Skin of body (tissue), 2 donors: ENCODE results near the gene KCNQ1. TPM values are rescaled to one million over a fixed set of nuclear protein-coding genes. Genes with fewer than 3 reads are reported as not detected.

Source experiments
- DNase-seq: peaks from one replicate; lab custom pipeline; 2025; lab: John Stamatoyannopoulos, UW
- total RNA-seq: library from RNA; depleted of rRNA; stranded (reverse); fragments of >200 nt; gene quantifications from one replicate; pipeline ENCODE4 v1.2.3, GENCODE V29; 2014

Gene KCNQ1
- total RNA-seq, 1 donor from 2014 or later = 1.3 TPM

- DNase-seq = no peak
These were observed 248.8 kb downstream of the KCNQ1 start for GRCh38 chr11:2693271-2694261.

GRCh38 chr11:2694495-2694894 lies 249.7 kb downstream of the KCNQ1 start:
- DNase-seq = no peak

DNA sequence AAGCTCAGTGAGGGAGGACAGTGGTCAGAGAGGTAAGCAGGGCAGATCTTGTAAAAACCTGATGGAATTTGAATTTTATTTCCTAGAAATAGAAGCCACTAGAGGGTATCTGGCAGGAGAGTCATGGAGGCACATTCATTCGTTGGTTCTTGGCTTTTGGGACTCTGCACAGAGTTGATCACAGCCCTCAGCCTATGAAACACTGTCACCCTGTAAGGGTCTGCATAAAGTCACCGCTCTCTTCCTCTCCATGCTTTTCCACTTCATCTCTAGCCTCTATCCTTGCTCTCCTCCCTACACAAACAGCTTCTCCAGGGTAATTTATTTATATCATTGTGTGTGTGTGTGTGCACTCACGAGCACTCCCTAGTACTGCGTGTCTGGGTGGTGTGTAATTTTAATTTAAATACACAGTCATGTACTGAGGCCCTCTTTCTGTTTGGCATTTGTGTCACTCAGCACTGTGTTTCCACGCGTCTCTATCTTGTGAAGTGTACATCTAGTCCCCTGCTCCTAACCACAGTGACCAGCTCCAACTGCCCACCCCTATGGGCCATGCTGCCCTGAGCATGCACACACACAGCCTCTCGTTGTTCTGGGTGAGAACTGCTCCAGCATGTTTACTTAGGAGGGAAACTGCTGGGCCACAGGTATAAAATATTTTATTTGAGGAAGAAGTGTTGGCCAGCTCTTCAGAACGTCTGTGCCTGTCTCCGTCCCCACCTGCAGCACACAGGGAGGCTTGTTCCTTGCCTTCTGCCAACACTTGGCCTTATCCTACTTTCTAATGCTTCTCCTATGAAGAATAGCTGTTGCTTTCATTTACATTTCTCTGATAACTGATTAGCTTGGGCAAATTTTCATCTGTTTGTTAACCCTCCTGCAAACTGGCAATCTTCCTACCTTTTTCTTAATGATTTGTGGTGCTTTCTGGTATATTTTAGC lies 250.5 kb downstream of the KCNQ1 start:
- DNase-seq = no peak

DNA sequence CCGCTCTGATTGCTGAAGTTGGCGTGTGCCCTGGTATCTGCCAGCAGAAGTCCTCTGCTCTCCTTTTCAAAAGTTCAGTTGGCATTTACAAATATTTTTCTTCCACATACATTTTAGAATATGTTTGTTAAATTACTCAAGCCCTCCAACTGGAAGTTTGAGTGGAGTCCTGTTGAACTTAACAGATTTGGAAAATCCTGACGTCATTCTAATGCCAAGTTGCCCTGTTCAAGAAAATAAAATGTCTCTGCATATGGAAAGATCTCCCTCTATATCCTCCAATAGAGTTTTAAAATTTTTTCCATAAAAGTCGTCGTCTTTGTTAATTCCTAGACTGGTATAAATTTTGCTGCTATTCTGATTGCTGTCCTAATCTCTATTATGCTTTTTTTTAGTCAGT lies 251.6 kb downstream of the KCNQ1 start:
- DNase-seq = no peak

DNA sequence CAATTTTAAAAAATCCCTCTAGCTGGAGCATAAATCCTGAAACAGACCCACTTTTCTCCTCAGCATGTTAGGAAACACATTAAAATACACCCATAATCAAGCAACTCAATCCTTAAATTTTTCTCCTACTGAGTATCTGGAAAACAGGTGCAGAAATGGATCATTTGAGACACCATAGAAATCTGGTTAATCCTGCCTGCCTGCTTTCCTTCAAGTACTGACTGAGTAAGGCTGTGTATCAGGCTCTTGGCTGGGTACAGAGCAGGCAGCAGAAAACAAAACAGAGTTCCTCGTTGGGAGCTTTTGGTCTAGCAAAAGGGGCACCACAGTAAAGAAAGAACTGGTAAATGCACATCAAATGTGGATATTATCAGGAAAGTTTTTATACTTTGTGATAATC lies 253.1 kb downstream of the KCNQ1 start:
- no peak for DNase-seq

DNA sequence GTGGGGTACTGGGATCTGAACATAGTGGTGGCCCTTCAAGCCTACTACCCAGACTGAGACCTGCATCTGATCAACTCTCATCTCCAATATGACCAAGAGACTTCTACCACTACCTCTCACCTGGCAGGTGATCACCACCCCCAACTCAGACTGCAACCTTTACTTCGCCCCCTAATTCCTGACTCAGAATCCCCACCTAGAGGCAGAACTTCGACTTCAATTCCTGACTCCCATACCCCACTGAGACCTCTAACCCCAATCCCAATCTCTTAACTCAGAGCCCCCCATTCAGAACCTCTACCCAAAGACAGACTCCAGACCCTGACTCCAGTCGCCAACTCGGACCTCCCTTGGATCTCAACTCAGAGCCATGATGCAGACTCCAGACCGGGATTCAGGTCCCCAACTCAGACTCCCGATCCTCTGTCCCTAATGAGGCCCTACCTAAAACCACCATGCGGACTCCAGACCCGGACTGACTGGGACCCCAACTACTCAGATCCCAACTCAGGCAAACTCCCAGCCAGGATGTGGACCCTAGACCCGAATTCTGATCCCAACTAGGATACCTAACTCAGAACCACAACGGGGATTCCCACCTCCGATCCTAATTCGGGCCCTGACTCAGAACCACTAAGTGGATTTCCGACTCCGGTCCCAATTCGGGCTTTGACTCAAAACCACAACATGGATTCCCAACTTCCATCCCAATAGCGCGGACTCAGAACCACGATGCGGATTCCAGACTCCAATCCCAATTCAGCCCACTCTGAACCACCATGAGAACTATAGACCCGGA lies 253.8 kb downstream of the KCNQ1 start:
- DNase-seq = no peak

GRCh38 chr11:2699185-2699530 lies 254.3 kb downstream of the KCNQ1 start:
- no peak for DNase-seq

GRCh38 chr11:2699531-2700414 lies 255.0 kb downstream of the KCNQ1 start, which contains the start of gene KCNQ1OT1:
TSS of gene KCNQ1OT1 (minus strand) at chr11:2699994.
- peak; percentile 90 for DNase-seq

- no peak for DNase-seq
These were observed 255.8 kb downstream of the KCNQ1 start for GRCh38 chr11:2700415-2701211.

GRCh38 chr11:2701230-2701629 lies 256.4 kb downstream of the KCNQ1 start:
- DNase-seq = no peak

DNA sequence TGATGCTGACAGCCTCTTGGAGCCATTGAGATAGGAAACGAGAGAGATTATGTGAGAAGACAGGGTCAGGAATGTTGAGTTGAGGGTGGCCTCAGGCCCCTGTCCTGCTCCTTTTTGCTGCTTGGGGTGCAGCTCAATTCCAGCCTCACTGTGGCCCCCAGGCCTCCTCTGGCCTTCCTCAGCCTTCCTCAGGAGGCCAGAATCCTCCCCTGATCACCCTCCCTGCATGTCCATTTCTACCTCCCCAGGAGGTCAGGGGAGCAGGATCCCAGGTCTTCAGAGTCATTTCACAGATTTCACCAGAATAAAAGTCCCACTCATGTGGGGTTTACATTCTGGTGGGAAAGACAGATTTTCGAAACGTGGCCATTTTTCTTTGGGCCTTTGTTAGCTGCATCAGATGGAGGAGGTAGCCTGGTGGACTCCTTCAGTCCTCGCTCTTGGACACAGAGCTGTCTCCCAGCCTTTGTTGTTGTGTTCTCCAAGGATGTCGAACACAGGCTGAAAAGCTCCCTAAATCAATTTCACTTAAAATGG lies 257.2 kb downstream of the KCNQ1 start:
- DNase-seq = no peak

- no peak for DNase-seq
These were observed 258.1 kb downstream of the KCNQ1 start for GRCh38 chr11:2702771-2703362.

GRCh38 chr11:2703363-2704141 lies 258.7 kb downstream of the KCNQ1 start:
- peak; percentile 68 for DNase-seq

DNA sequence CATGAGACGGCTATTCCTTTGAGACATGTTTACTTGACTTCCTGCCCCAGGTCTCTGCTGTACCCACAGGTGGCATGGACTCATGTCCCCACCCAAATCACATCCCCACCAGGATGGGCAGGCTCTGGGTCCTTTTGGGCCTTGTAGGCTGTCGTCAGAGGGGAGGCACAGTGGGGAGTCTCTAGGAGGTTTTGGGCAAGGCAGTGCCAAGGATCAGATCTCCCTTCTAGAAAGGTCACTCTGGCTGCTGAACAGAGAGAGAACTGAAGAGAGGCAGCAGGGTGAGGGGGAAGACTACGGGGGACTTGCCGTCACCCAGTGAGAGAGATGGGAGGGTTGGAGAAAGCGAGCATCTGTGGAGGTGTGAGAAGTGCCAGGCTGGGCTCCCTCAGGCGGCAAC lies 259.5 kb downstream of the KCNQ1 start:
- no peak for DNase-seq

DNA sequence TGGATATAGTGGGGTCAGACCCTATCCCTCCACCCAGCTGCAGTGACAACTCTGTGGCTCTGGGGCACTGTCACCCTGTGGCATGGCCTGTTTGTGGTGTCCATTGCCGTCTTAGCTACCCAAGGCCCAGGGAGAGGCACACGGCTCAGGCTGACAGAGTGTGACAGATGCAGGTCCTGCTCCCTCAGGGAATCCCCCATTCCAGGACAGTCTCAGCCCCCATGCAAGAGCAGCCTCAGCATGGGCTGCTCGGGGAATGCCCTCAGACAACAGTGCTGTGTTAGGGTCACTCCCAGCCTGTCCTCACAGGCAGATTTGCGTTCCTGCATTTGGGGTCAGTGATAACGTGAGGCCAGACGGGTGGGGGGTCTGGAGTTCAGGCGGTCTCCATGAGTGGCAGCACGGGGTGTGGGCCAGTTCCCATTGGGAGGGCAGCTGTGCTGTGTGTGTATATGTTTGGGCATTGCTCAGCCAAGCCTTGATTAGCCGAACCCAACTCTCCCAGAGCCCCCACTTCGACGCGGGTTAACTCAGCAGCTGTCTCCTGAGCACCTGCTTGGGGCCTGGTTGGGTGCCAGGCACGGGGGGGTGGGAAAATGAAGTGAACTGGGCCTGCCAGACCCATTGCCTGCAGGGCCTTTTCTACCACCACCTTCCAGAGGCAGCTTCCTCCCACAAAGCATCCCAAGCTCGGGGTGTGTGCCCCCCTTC lies 260.2 kb downstream of the KCNQ1 start:
- no peak for DNase-seq

DNA sequence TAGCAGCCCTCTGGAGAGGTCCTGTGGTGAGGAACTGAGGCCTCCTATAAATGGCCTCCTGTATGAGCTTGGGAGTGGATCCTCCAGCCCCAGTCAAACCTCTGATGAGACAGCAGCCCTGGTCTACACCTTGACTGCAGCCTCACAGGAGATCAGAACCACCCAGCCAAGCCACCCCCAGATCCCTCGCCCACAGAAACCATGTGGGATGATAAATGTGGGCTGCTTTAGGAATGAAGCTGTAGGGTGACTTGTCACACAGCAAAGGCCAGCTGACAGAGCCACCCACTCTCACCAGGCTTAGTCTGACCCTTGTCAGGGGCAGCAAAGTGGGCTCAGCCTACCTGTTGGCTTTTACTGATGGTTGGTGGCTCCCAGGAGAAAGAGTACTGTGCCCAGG lies 261.5 kb downstream of the KCNQ1 start:
- DNase-seq = no peak

GRCh38 chr11:2707736-2708135 lies 262.9 kb downstream of the KCNQ1 start:
- DNase-seq = no peak
